Karpas-422 (cell line): ENCODE data around the gene PLAAT5. TPM values are rescaled to one million over a fixed set of nuclear protein-coding genes. Genes with fewer than 3 reads are reported as not detected.

ENCODE experiments used
- DNase-seq: peaks from one replicate; pipeline ENCODE4 v3.0.0-alpha.2; 2015
- H2AFZ ChIP-seq: fragments of 200-600 bp; sonication (generic); 2 replicates; pipeline ENCODE4 v1.6.1; 2014; ENCODE audit warnings: antibody characterized with exemption, low read length, mixed read lengths
- H3K27ac ChIP-seq: fragments of 200-600 bp; sonication (generic); 2 replicates; pipeline ENCODE4 v1.5.1; 2014; ENCODE audit warnings: mild to moderate bottlenecking, low read length, moderate library complexity
- H3K27me3 ChIP-seq: fragments of 200-600 bp; sonication (generic); 2 replicates; pipeline ENCODE4 v1.6.1; 2014; ENCODE audit warnings: low read length, mixed read lengths
- H3K36me3 ChIP-seq: fragments of 200-600 bp; sonication (generic); 2 replicates; pipeline ENCODE4 v1.6.1; 2014; ENCODE audit warnings: low read length, mixed read lengths; ENCODE audit not compliant: insufficient read depth
- H3K4me1 ChIP-seq: fragments of 200-600 bp; sonication (generic); 2 replicates; pipeline ENCODE4 v1.6.1; 2014; ENCODE audit warnings: mild to moderate bottlenecking, low read length, mixed read lengths
- H3K4me2 ChIP-seq: fragments of 200-600 bp; sonication (generic); 2 replicates; pipeline ENCODE4 v1.6.1; 2014; ENCODE audit warnings: low read length, low read depth, mild to moderate bottlenecking; ENCODE audit not compliant: poor library complexity, severe bottlenecking
- H3K4me3 ChIP-seq: fragments of 200-600 bp; sonication (generic); 2 replicates; pipeline ENCODE4 v1.5.1; 2014; ENCODE audit warnings: mild to moderate bottlenecking, antibody characterized with exemption, low read length, mixed read lengths
- H3K79me2 ChIP-seq: fragments of 200-600 bp; sonication (generic); 2 replicates; pipeline ENCODE4 v1.6.1; 2014; ENCODE audit warnings: mild to moderate bottlenecking, low read length, mixed read lengths
- H3K9ac ChIP-seq: fragments of 200-600 bp; sonication (generic); 2 replicates; pipeline ENCODE4 v1.6.0; 2014; ENCODE audit warnings: low read length
- H3K9me2 ChIP-seq: fragments of 200-600 bp; sonication (generic), shearing (Covaris generic); replicated peaks from 2 replicates; pipeline ENCODE4 v1.6.0; 2014; ENCODE audit warnings: mild to moderate bottlenecking, low read length, moderate library complexity; ENCODE audit not compliant: insufficient read depth
- H3K9me3 ChIP-seq: fragments of 300-700, 200-600 bp; sonication (generic); 2 replicates; pipeline ENCODE4 v1.6.1; 2014; ENCODE audit warnings: low read length, mixed read lengths
- H4K20me1 ChIP-seq: fragments of 200-600 bp; sonication (generic); 2 replicates; pipeline ENCODE4 v1.6.1; 2014; ENCODE audit warnings: mild to moderate bottlenecking, antibody characterized with exemption, low read length, low read depth; ENCODE audit not compliant: insufficient read depth
- total RNA-seq: library from RNA; depleted of rRNA; stranded (reverse); fragments of >200 nt; shearing (Covaris generic); gene quantifications from 2 replicates; pipeline ENCODE4 v1.2.3, GENCODE V29; 2014; ENCODE audit warnings: low replicate concordance; rRNA removed

PLAAT5 gene
- not detected in 2 replicates for total RNA-seq

GRCh38 chr11:63490551-63491239 lies at the start of gene PLAAT5:
PLAAT5 (minus strand) TSS chr11:63491167; CDS start chr11:63491034, 133 bp downstream.
- no peak within 1 kb of the TSS for H3K27ac ChIP-seq
- H3K9me2 ChIP-seq, result no peaks in the 10 kb centered on the region
- DNase-seq, result no peak
- no peaks in the 10 kb centered on the region for H3K27me3 ChIP-seq
- H3K79me2 ChIP-seq, result no peaks in the 10 kb centered on the region
- no peak within 1 kb of the TSS for H3K9ac ChIP-seq
- no peaks in the 10 kb centered on the region for H3K36me3 ChIP-seq
- H3K4me1 ChIP-seq, result no peaks in the 10 kb centered on the region
- no peak within 1 kb of the TSS for H3K4me3 ChIP-seq
- H4K20me1 ChIP-seq, result no peaks in the 10 kb centered on the region
- H3K4me2 ChIP-seq, result no peak within 1 kb of the TSS
- H3K9me3 ChIP-seq, result no peaks in the 10 kb centered on the region
- H2AFZ ChIP-seq, result no peak within 1 kb of the TSS

- Histone ChIP-seq H3K4me2 (no peak overlapping the region), H3K9me3 (no peaks in the 10 kb centered on the region), H4K20me1 (no peaks in the 10 kb centered on the region), H3K27me3 (no peaks in the 10 kb centered on the region), H3K9ac (no peak overlapping the region), H3K27ac (no peak overlapping the region), H2AFZ (no peak overlapping the region), H3K9me2 (no peaks in the 10 kb centered on the region), H3K79me2 (no peaks in the 10 kb centered on the region), H3K4me3 (no peak overlapping the region), H3K4me1 (peaks cover 5% of the 10 kb centered on the region), H3K36me3 (no peaks in the 10 kb centered on the region)
- no peak for DNase-seq
Observed at GRCh38 chr11:63537293-63538101, 46.5 kb upstream of the PLAAT5 start.

- H3K79me2 ChIP-seq, result no peaks in the 10 kb centered on the region
- no peak within 1 kb of the TSS for H3K9ac ChIP-seq
- peak within 1 kb of the TSS; percentile 28 for H3K4me2 ChIP-seq
- H3K27ac ChIP-seq, result no peak within 1 kb of the TSS
- DNase-seq, result no peak
- no peaks in the 10 kb centered on the region for H3K27me3 ChIP-seq
- peaks cover 5% of the 10 kb centered on the region for H3K4me1 ChIP-seq
- H2AFZ ChIP-seq, result no peak within 1 kb of the TSS
- no peaks in the 10 kb centered on the region for H3K9me3 ChIP-seq
- no peaks in the 10 kb centered on the region for H3K36me3 ChIP-seq
- no peaks in the 10 kb centered on the region for H3K9me2 ChIP-seq
- H3K4me3 ChIP-seq, result 0 out of 2 replicates have a peak within 1 kb of the TSS, but pooled peaks have one; percentile 14
- no peaks in the 10 kb centered on the region for H4K20me1 ChIP-seq
Observed at GRCh38 chr11:63536669-63537292, 45.8 kb upstream of the PLAAT5 start, which contains the start of gene PLAAT4. PLAAT4 (plus strand) TSS chr11:63536808; CDS start chr11:63536869, 61 bp downstream.

GRCh38 chr11:63535734-63536133 lies 44.8 kb upstream of the PLAAT5 start:
- H3K9me3 ChIP-seq, result no peaks in the 10 kb centered on the region
- no peaks in the 10 kb centered on the region for H3K9me2 ChIP-seq
- H3K79me2 ChIP-seq, result no peaks in the 10 kb centered on the region
- H3K4me1 ChIP-seq, result peaks cover 5% of the 10 kb centered on the region
- H4K20me1 ChIP-seq, result no peaks in the 10 kb centered on the region
- H3K4me3 ChIP-seq, result no peak overlapping the region
- no peaks in the 10 kb centered on the region for H3K36me3 ChIP-seq
- no peak for DNase-seq
- no peak overlapping the region for H3K4me2 ChIP-seq
- H3K27ac ChIP-seq, result no peak overlapping the region
- no peak overlapping the region for H2AFZ ChIP-seq
- H3K9ac ChIP-seq, result no peak overlapping the region
- no peaks in the 10 kb centered on the region for H3K27me3 ChIP-seq

- no peaks in the 10 kb centered on the region for H4K20me1 ChIP-seq
- H3K36me3 ChIP-seq, result no peaks in the 10 kb centered on the region
- no peak overlapping the region for H3K9ac ChIP-seq
- H3K4me1 ChIP-seq, result peaks cover 5% of the 10 kb centered on the region
- no peak overlapping the region for H2AFZ ChIP-seq
- no peaks in the 10 kb centered on the region for H3K9me3 ChIP-seq
- no peak for DNase-seq
- no peaks in the 10 kb centered on the region for H3K79me2 ChIP-seq
- H3K27ac ChIP-seq, result no peak overlapping the region
- no peaks in the 10 kb centered on the region for H3K27me3 ChIP-seq
- H3K4me2 ChIP-seq, result no peak overlapping the region
- H3K9me2 ChIP-seq, result no peaks in the 10 kb centered on the region
- no peak overlapping the region for H3K4me3 ChIP-seq
Observed at GRCh38 chr11:63534895-63535461, 44.0 kb upstream of the PLAAT5 start.

GRCh38 chr11:63534076-63534475 lies 43.1 kb upstream of the PLAAT5 start:
- H3K27ac ChIP-seq, result no peak overlapping the region

GRCh38 chr11:63532799-63533475 lies 42.0 kb upstream of the PLAAT5 start:
- no peaks in the 10 kb centered on the region for H3K9me3 ChIP-seq
- H3K4me3 ChIP-seq, result no peak overlapping the region
- no peaks in the 10 kb centered on the region for H3K27me3 ChIP-seq
- H3K9ac ChIP-seq, result no peak overlapping the region
- H2AFZ ChIP-seq, result no peak overlapping the region
- no peaks in the 10 kb centered on the region for H3K79me2 ChIP-seq
- no peaks in the 10 kb centered on the region for H3K36me3 ChIP-seq
- H4K20me1 ChIP-seq, result no peaks in the 10 kb centered on the region
- no peak overlapping the region for H3K27ac ChIP-seq
- DNase-seq, result no peak
- no peak overlapping the region for H3K4me2 ChIP-seq
- peaks cover 5% of the 10 kb centered on the region for H3K4me1 ChIP-seq
- H3K9me2 ChIP-seq, result no peaks in the 10 kb centered on the region

More at GRCh38 chr11:63534076-63534475, 43.1 kb upstream of the PLAAT5 start:
- Histone ChIP-seq H3K4me2 (no peak overlapping the region), H3K36me3 (no peaks in the 10 kb centered on the region), H3K4me1 (peaks cover 5% of the 10 kb centered on the region), H4K20me1 (no peaks in the 10 kb centered on the region), H3K9me2 (no peaks in the 10 kb centered on the region), H3K9ac (no peak overlapping the region), H3K4me3 (no peak overlapping the region), H2AFZ (no peak overlapping the region), H3K27me3 (no peaks in the 10 kb centered on the region), H3K9me3 (no peaks in the 10 kb centered on the region), H3K79me2 (no peaks in the 10 kb centered on the region)
- DNase-seq, result no peak
